HG03025 (cell line): ENCODE measurements around the gene MPP4.

Source experiments
- ATAC-seq: cut with Tn5 transposase; IDR thresholded peaks from one replicate; pipeline ENCODE4 v1.9.1; 2021; ENCODE audit warnings: mild to moderate bottlenecking, moderate library complexity; ENCODE audit not compliant: unreplicated experiment, low FRiP score

Gene MPP4, protein sequence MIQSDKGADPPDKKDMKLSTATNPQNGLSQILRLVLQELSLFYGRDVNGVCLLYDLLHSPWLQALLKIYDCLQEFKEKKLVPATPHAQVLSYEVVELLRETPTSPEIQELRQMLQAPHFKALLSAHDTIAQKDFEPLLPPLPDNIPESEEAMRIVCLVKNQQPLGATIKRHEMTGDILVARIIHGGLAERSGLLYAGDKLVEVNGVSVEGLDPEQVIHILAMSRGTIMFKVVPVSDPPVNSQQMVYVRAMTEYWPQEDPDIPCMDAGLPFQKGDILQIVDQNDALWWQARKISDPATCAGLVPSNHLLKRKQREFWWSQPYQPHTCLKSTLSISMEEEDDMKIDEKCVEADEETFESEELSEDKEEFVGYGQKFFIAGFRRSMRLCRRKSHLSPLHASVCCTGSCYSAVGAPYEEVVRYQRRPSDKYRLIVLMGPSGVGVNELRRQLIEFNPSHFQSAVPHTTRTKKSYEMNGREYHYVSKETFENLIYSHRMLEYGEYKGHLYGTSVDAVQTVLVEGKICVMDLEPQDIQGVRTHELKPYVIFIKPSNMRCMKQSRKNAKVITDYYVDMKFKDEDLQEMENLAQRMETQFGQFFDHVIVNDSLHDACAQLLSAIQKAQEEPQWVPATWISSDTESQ

DNA sequence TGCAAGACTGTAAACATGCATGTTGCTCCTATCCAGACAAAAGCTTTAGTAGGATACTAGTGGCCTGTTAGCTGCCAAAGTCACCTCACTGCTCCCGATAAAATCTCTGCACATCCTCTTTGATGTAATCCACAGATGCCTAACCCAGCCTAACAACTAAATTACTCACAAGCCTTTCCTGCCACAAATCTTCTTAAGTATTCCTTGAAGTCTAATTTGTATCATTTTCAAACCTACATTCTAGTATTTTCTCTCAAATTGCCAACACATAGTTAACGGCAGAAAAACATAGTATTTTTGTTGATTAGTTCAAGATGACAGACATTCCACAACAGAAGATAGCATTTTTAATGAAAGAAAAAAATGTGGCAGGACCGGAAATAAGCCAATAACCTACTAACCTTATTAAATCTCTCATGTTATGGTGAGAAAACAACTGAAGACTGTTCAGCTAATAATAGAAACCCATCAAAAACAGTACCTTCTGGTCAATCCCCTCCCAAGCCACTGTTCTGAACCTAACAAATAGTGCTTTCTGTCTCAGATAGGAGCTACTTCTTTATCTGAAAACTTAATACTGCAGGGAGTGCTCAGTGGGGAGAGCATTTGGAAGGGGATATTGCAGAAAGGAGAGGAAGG lies at the start of gene MPP4:
Gene MPP4, minus strand, starts transcription at position 57 of the 639 bp plus-strand sequence. CDS start 4,690 bp downstream, outside the sequence.
- no peak for ATAC-seq

DNA sequence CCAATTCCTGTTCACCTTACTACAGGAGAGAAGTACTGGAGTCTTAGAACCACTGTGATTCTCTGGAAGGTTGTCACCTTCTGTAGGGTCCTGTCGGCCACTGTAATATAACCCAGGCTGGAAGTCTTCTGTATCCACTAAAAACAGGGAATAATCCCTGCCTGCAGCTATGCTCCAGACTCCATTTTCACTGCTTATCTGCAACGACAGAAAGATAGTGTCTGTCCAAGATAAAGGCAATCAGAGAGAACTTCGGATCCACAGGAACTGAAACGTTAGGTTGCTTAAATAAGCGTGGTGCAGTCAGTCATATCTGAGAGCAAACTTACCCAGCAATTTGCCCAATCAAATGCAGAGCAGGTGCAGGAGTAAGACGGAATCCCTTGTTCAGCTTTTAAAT lies 48.1 kb upstream of the MPP4 start:
- ATAC-seq, result no peak

DNA sequence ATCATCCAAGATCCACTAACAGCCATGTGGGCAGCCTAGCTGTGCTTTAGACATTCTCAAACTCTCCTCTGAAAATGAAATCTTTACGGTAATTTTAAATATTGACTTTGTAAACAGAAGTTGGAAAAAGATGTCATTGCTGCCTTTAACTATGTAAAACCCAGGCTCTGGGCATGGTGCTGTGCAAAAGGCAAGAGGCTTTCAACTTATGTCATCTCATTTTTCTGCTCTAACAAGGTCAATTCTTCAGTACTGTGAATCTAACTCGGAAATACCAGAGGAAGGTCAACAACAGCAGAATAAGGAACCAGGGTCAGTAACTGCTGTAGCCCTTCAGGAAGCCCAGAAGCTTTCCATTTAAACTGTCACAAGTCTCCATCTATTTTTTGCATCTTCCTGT lies 37.0 kb upstream of the MPP4 start:
- no peak for ATAC-seq

DNA sequence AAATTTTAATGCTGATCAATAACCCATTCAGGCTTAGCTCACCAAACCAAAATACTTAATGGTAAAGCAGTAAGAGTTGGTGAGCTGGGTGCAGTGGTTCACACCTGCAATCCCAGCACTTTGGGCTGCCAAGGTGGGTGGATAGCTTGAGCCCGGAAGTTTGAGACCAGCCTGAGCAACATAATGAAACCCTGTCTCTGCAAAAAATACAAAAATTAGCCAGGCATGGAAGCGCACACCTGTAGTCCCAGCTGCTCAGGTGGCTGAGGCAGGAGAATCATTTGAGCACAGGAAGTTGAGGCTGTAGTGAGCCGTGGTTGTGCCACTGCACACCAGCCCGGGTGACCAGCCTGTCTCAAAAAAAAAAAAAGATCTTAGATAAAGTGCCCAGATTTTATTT lies 35.7 kb upstream of the MPP4 start:
- ATAC-seq, result no peak

DNA sequence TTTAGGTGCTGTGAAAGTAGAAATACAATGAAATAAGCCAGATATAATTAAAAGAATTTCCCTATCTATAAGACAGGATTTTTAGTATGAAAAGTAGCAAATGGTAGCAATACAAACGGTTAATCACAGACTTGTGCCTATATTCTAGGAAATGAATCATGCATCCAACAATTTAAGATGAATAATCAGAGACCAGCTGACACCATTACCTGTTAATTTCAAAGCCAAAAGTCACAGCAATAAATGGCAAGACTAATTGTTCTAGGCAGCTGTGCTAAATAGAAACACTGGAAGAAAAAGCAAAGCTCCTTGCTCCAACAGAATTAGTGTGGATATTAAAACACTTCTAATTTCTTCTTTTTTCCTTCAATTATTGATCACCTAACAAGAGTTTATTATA lies 35.1 kb upstream of the MPP4 start:
- no peak for ATAC-seq

DNA sequence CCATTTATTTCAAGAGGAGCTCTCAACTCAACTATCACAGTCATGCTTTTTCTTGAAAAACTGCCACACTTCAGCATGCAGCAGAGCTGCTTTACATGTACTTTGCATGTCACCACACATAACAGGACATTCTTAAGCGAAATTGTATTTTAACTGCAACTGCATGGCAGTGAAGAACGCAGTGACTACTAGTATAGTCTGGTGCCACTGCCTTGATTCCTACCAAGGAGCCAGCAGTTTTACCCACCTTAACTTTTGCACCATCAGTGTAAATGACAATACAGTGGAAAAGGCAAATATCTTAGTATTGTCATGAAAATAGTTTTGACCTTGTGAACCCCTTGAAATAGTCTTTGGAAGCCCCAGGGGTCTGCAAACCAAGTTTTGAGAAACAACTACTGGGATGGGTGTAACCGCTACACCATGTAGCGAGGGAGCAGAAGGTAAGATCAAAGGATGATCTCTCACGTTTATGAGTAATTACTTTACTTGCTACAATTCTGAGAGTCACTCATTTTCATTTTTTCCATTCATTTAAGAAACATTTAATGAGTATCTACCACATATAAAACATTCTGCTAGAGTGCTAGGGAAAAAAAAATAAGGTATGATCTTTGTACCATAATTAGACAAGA lies 32.3 kb upstream of the MPP4 start:
- ATAC-seq, result no peak

DNA sequence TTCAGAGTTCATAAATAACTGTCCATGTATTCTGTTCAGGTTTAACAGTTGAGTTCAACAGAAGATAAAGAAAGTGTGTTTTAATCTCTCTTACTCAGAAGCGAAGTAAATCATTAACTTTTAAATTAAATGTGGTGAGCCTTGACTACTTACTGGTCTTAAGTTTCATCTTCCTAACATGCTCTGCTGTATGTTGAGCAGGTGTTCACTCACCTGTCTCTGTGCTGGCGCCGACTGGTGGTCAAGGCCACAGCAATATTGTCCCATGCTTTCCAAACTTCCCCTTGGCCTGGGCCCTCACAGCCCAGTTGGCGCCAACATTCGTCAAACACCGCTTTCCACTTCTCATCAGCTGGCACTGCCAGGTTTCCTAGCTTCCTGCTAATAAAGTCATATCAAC lies 17.0 kb upstream of the MPP4 start:
- no peak for ATAC-seq

DNA sequence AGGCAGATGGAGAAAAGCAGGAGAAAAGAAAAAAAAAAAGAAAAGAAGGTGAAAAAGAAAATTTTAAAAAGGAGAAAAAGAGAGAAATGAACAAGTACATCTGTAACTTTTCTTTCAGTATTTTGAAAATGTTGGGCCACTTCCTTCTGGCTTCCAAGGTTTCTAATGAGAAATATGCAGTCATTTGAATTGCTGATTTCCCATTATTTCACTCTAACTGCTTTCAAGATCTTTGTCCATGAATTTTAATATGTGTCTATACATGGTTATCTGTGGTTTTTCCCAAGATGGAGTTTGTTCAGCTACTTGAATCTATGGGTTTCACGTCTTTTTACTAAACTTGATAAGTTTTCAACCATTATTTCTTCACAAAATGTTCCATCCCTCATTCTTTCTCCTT lies 14.3 kb upstream of the MPP4 start:
- no peak for ATAC-seq

DNA sequence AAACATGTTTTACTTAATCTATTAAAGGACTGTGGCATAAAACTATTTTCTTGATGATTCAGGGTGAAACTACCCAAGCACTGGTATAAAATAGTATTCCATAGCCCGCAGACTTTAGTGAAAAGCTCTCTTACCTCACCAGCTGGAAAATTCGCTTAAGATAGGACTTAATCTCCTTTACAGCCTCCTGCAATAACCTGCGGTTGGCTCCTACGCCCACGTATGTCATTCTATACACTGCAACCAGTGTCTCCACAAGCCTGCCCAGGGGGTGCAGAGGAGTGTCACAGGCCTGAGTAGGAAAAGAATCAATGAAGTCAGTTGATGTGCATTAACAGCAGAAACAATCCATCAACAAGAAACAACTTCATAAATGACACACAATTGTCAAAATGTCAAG lies 11.3 kb upstream of the MPP4 start:
- no peak for ATAC-seq

DNA sequence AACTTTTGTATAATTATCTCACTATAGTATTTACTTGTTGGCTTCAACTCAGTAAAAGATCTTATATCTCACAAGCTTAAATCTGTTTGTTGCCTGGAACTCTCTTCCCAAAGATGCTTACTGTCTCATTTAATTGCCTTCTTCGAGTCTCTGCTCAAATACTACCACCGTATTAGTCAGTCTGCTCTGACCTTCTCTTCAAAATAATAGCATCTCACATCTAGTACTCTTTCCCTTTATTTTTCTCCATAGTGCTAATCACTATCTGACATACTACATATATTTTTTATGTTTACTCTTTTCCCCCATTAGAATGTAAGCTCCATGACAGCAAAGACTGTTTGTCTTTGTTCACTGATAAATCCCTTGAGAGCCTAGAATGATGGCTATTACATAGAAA lies 10.6 kb upstream of the MPP4 start:
- no peak for ATAC-seq

DNA sequence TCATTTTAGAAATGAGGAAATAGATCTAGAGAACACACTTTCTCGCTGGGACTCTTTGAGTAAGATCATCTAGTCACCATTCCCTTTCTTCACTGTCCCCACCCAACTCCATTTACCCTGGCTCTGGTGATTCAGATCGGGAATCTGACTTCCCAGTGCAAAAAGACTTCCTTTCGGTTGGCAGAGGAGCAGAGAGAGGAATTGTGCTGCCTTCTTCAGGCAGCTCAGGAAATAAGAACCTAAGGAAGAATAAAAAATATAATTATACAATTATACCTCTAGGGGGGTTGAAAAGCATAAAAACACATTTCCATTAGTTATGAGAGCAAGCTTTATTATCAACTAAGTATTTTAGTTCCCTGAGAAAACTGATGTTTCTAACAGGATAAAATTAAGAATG lies 9.3 kb upstream of the MPP4 start:
- ATAC-seq, result no peak

DNA sequence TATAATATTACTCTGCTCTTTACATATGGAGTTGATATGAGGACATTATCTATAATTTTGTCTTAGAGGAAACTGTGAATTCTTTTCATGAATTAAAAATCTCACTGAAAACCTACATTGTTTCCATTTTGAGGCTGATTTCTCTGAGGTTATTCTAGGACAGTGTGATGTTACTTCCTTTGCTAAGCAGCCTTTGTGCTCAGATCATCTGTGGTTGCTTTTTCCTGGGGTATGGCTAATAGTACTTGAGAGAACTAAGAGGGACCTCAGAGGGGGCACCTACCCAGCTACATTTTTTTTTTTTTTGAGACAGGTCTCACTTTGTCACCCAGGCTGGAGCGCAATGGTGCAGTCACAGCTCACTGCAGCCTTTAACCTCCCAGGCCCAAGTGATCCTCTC lies 8.7 kb upstream of the MPP4 start:
- ATAC-seq, result no peak

DNA sequence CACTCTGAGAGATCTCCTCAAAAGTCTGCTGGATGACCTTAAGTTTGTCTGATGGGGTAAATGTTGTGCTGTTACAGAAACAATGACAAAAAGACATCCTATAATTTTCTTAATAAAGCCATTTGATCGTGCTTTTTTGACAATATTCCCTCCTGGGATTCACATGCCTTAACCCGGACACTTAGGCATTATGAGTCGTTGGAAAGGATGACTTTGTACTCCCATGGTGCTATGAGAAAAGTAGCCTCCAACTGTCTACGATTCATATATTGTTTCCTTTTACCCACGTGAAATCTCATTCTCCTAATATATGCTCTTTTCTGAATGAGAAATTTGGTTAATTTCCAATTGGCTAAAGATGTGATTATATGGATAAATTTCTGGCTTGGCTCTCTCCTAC lies 6.1 kb upstream of the MPP4 start:
- ATAC-seq, result no peak

DNA sequence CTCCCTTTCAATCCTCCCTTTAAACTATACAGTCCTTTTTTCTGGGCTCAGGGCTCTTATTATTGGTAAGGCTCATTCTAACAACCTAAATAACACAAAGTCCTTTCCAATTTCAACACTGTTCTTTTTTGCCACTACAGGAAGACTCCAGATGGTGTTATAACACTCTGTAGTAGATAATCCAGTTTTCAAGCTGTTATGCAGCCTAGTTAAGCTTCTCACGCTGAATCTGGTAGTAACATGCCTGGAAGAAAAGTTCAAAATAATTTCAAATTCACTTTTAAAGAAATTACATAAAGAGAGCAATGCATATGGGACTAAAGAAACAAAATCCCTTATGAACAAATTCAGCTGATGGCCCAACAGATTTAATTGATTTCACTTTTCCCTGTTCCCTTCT lies 3.2 kb upstream of the MPP4 start:
- ATAC-seq, result no peak

DNA sequence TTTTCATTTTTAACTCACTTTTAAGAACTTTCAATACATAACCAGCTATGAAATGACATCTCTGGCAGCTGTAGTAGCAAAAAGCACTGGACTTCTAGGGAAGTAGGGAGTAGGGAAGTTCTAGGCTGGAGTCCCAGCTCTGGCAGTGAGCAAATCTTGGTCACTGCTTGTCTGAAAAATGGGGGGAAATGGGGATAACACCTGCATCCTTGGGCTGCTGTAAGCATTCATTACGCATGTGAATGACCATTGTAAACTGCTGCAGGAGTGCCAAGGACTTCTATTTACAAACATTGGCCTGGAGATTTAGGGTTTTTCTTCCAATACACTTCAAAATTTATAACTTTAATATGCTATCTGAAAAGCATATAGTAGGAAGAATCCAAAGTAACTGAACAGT lies 972 bp upstream of the MPP4 start:
- ATAC-seq, result no peak

DNA sequence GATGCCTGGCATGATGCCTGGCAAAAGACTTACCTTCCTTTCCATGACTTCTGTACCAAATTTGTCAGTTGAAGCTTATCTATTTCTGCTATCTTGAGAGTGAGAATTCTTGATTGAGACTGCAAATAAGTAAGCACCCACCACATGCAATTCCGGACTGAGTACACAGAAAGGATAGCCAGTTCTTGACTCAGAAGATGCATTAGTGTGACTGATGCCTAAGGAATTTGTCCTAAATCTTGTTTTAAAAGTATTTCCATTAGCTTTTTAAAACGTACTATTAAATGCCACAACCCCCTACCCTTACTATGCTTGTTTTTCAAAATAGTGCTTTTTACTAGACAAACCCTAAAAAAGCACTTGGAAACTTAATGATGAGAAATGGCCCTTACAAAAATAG lies 545 bp downstream of the MPP4 start:
- no peak for ATAC-seq

DNA sequence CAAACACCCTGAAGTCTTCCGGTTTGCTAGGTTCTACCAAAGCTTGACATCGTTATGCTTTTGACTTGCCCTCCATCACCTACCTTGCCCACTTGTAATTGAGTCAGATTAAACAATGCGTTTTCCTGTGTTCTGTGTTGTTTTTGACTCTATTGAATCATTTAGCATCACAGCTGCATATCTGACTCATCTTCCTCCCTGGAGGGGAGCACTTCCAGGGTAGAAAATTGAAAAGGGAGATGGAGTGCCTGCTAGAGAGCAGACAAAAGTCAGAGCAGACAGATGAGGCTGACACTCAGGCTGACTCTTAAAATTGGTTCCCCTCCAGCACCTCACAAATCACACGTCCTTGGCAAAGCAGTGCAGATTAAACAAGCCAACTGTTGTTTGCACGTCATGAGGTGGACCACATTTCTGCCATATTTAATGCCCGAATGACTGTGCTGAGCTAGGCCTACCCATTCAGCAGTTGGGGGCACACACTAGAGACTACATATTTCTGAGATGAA lies 2.2 kb downstream of the MPP4 start:
- ATAC-seq, result no peak

DNA sequence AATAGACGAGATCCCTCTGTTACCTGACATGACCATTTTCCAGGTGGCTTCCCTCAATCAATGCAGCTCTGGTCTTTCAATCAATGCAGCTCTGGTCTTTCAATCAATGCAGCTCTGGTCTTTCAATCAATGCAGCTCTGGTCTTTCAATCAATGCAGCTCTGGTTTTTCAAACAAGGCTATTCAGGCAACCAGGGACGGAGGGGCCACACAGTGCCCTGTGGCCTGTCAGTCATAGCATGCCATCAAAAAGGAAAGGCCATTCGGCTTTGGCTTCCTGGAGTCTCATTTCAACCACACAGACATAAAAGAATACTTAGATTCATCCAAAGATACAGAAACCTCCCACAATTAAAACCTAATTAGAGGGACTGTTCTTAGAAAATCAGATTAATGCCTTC lies 13.3 kb downstream of the MPP4 start:
- ATAC-seq, result no peak

DNA sequence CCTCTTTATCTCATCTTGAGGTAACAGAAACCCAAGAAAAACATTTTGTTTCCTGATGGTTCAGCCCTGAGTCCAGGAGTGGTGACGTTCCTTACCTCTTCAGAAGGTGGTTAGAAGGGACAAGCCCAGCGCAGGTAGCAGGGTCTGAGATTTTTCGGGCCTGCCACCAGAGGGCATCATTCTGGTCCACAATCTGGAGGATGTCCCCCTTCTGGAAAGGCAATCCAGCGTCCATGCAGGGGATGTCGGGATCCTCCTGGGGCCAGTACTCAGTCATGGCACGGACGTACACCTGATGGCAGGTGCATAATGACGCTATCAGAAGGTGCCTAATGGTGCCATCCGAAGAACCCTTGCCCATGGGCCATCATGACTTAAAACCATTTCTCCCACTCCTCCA lies 17.7 kb downstream of the MPP4 start:
- no peak for ATAC-seq

DNA sequence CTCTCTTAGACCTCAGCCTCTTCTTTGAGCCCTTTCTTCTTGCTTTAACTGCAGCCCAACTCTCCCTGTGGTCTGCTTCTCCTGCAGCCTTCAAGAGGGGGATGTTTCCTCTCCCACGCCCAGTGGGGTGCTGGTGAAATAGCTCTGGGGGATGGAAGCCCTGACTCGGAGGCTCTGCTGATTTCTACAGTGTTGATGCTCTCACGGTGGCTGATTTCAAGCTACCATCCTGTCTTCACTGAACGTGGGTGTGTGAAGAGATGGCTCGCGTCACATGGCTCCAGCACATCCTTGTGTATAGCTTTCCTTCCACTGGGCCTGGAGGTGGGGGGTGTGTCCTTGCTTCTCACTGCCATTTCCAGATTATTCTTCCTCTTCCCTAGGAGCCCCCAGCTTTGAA lies 20.0 kb downstream of the MPP4 start:
- no peak for ATAC-seq

DNA sequence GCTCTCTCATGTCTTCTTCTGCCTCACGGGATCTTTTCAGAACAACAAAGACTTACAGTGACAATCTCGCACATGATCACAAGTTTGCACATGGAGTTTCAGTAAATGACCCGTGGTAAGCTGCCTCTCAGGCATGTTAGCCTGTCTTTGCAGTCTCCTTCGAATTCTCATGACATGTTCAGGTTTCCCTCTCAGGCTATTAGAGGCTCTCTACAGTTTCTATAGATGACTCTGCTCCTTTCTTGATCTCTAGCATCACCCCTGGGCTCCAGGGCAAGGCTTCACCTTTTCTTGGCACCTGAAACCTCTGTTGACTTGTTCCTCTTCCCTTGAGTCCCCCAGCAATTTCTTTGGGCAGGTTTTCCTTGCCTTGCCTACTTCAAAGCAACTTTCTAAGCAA lies 23.0 kb downstream of the MPP4 start:
- ATAC-seq, result no peak
